Medulla oblongata (tissue), 1 donor: ENCODE data around the gene MCF2L.
"Not testable (repeated sequence)": the region's sequence is repeated elsewhere in the genome, so short reads cannot be mapped to it uniquely, and the experiment has no call there.

Experiments used
- DNase-seq: peaks from one replicate; pipeline ENCODE4 v3.0.0-alpha.2; 2015; ENCODE audit errors: extremely low spot score

Gene MCF2L

GRCh38 chr13:113049521-113049941, 80.5 kb downstream of the MCF2L start:
- no peak for DNase-seq

GRCh38 chr13:113049981-113050380, 81.0 kb downstream of the MCF2L start:
- no peak for DNase-seq

- no peak for DNase-seq
Observed at GRCh38 chr13:113050734-113051431, 81.9 kb downstream of the MCF2L start.

GRCh38 chr13:113051641-113052040, 82.6 kb downstream of the MCF2L start:
- DNase-seq = no peak

GRCh38 chr13:113052206-113052605, 83.2 kb downstream of the MCF2L start:
- no peak for DNase-seq

GRCh38 chr13:113052971-113053370, 84.0 kb downstream of the MCF2L start:
- no peak for DNase-seq

- DNase-seq = no peak
Observed at GRCh38 chr13:113053376-113053775, 84.4 kb downstream of the MCF2L start.

- DNase-seq = no peak
Observed at GRCh38 chr13:113053801-113054604, 85.0 kb downstream of the MCF2L start.

- DNase-seq = no peak
Observed at GRCh38 chr13:113057084-113057483, 88.1 kb downstream of the MCF2L start.

GRCh38 chr13:113057559-113057958, 88.5 kb downstream of the MCF2L start:
- not testable (repeated sequence) for DNase-seq

GRCh38 chr13:113058129-113058987, 89.3 kb downstream of the MCF2L start:
- no peak for DNase-seq

GRCh38 chr13:113058988-113059850, 90.2 kb downstream of the MCF2L start:
- DNase-seq = no peak

GRCh38 chr13:113059891-113060290, 90.9 kb downstream of the MCF2L start:
- no peak for DNase-seq

GRCh38 chr13:113060557-113061270, 91.7 kb downstream of the MCF2L start:
- DNase-seq = no peak

- DNase-seq = peak; percentile 69
Observed at GRCh38 chr13:113061271-113061625, 92.2 kb downstream of the MCF2L start.

GRCh38 chr13:113061796-113062425, 92.9 kb downstream of the MCF2L start:
- no peak for DNase-seq

- DNase-seq = no peak
Observed at GRCh38 chr13:113062691-113063090, 93.7 kb downstream of the MCF2L start.

- no peak for DNase-seq
Observed at GRCh38 chr13:113063091-113063491, 94.1 kb downstream of the MCF2L start.

- no peak for DNase-seq
Observed at GRCh38 chr13:113064000-113064533, 95.1 kb downstream of the MCF2L start.
